DMS 273 (cell line): ENCODE data around the gene ZNF462.
A peak's percentile ranks its signal among the peaks of the same experiment; 100 is the strongest.
"Not testable (repeated sequence)": the region's sequence is repeated elsewhere in the genome, so short reads cannot be mapped to it uniquely, and the experiment has no call there.

Source experiments
- DNase-seq: peaks from one replicate; lab custom pipeline; 2025; ENCODE audit not compliant: unreplicated experiment; lab: John Stamatoyannopoulos, UW

Gene ZNF462

GRCh38 chr9:106885451-106885850 lies 22.5 kb downstream of the ZNF462 start:
- no peak for DNase-seq

- DNase-seq, result no peak
Observed at GRCh38 chr9:106886111-106887046, 23.4 kb downstream of the ZNF462 start.

GRCh38 chr9:106887066-106887465 lies 24.1 kb downstream of the ZNF462 start:
- no peak for DNase-seq

- DNase-seq, result no peak
Observed at GRCh38 chr9:106889061-106889590, 26.2 kb downstream of the ZNF462 start.

- peak; percentile 8 for DNase-seq
Observed at GRCh38 chr9:106890608-106891007, 27.6 kb downstream of the ZNF462 start.

- no peak for DNase-seq
Observed at GRCh38 chr9:106891286-106891685, 28.3 kb downstream of the ZNF462 start.

- DNase-seq, result no peak
Observed at GRCh38 chr9:106892632-106893031, 29.7 kb downstream of the ZNF462 start.

- DNase-seq, result no peak
Observed at GRCh38 chr9:106893088-106893487, 30.1 kb downstream of the ZNF462 start.

- DNase-seq, result no peak
Observed at GRCh38 chr9:106896695-106897094, 33.7 kb downstream of the ZNF462 start.

GRCh38 chr9:106897236-106897635 lies 34.3 kb downstream of the ZNF462 start:
- DNase-seq, result no peak

- no peak for DNase-seq
Observed at GRCh38 chr9:106897751-106898150, 34.8 kb downstream of the ZNF462 start.

GRCh38 chr9:106900523-106900922 lies 37.6 kb downstream of the ZNF462 start:
- DNase-seq, result not testable (repeated sequence)

GRCh38 chr9:106906129-106906528 lies 43.2 kb downstream of the ZNF462 start:
- no peak for DNase-seq

GRCh38 chr9:106911951-106912350 lies 49.0 kb downstream of the ZNF462 start:
- no peak for DNase-seq

- no peak for DNase-seq
Observed at GRCh38 chr9:106913276-106913675, 50.3 kb downstream of the ZNF462 start.

GRCh38 chr9:106915851-106916250 lies 52.9 kb downstream of the ZNF462 start:
- no peak for DNase-seq

GRCh38 chr9:106916466-106917235 lies 53.7 kb downstream of the ZNF462 start:
- DNase-seq, result peak; percentile 33

- no peak for DNase-seq
Observed at GRCh38 chr9:106918825-106919509, 56.0 kb downstream of the ZNF462 start.

GRCh38 chr9:106920091-106920490 lies 57.1 kb downstream of the ZNF462 start:
- no peak for DNase-seq

- peak; percentile 15 for DNase-seq
Observed at GRCh38 chr9:106920701-106921283, 57.8 kb downstream of the ZNF462 start.
